ENCODE measurements around the gene APP.

Gene APP

GRCh38 chr21:26005464-26005863 is 165.1 kb downstream of the APP start:
- no peak overlapping the region for H3K27ac ChIP-seq
- ChIA-PET POLR2A (ENCODE audit: low non-redundant PET) (no interaction called here), CTCF (no interaction called here)
- DNase-seq (ENCODE audit: low spot score): no peak
- no peak for TF ChIP-seq CTCF (conservative IDR thresholded peaks at IDR 0.05; ENCODE audit: low read depth)

- H3K27ac ChIP-seq: no peak overlapping the region
- no peak for TF ChIP-seq CTCF (conservative IDR thresholded peaks at IDR 0.05; ENCODE audit: low read depth)
- ChIA-PET CTCF (interaction anchor here (0.6 kb wide), 1 partner anchor 135 kb away, joined by 4 read pairs; no protein-coding TSS in a partner anchor), POLR2A (ENCODE audit: low non-redundant PET) (no interaction called here)
- DNase-seq (ENCODE audit: low spot score): no peak
These were observed 167.2 kb downstream of the APP start for GRCh38 chr21:26003404-26003803.

GRCh38 chr21:26001356-26001755 is 169.2 kb downstream of the APP start:
- no peak for DNase-seq (ENCODE audit: low spot score)
- POLR2A ChIA-PET (ENCODE audit: low non-redundant PET): no interaction called here
- H3K27ac ChIP-seq: no peak overlapping the region
- no peak for TF ChIP-seq CTCF (conservative IDR thresholded peaks at IDR 0.05; ENCODE audit: low read depth)
- CTCF ChIA-PET: no interaction called here

- CTCF ChIA-PET: interaction anchor here (0.5 kb wide), 1 partner anchor 196 kb away, joined by 3 read pairs; no protein-coding TSS in a partner anchor
- TF ChIP-seq CTCF (conservative IDR thresholded peaks at IDR 0.05; ENCODE audit: low read depth): no peak
- POLR2A ChIA-PET (ENCODE audit: low non-redundant PET): no interaction called here
- no peak for DNase-seq (ENCODE audit: low spot score)
- no peak overlapping the region for H3K27ac ChIP-seq
These were observed 170.5 kb downstream of the APP start for GRCh38 chr21:25999921-26000582.

- ChIA-PET POLR2A (ENCODE audit: low non-redundant PET) (no interaction called here), CTCF (no interaction called here)
- DNase-seq (ENCODE audit: low spot score): no peak
- H3K27ac ChIP-seq: no peak overlapping the region
- no peak for TF ChIP-seq CTCF (conservative IDR thresholded peaks at IDR 0.05; ENCODE audit: low read depth)
These were observed 172.6 kb downstream of the APP start for GRCh38 chr21:25997788-25998611.

- TF ChIP-seq CTCF (conservative IDR thresholded peaks at IDR 0.05; ENCODE audit: low read depth): no peak
- POLR2A ChIA-PET (ENCODE audit: low non-redundant PET): no interaction called here
- DNase-seq (ENCODE audit: low spot score): no peak
- H3K27ac ChIP-seq: no peak overlapping the region
- CTCF ChIA-PET: no interaction called here
These were observed 175.3 kb downstream of the APP start for GRCh38 chr21:25995278-25995677.
